Measurements from ENCODE around the gene ARHGAP24.

DNA sequence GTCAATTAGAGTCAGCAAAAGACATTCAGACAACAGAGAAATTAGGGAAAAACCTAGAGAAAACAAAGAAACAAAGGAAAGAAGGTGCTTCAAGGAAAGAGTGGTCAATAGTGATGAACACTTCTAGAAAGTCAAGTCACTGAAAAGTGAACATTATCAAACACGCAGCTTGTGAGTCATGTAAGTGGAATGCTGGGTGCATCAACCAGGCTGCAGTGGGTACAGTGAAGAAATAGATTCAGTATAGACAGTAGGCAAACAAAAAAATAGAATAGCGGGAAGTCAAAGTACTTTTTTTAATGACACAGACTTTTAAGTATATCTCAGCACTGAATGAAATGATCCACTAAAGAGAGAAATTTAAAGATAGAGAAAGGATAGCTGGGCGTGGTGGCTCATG lies 245.8 kb downstream of the ARHGAP24 start:
- TF ChIP-seq, protein P1, sequence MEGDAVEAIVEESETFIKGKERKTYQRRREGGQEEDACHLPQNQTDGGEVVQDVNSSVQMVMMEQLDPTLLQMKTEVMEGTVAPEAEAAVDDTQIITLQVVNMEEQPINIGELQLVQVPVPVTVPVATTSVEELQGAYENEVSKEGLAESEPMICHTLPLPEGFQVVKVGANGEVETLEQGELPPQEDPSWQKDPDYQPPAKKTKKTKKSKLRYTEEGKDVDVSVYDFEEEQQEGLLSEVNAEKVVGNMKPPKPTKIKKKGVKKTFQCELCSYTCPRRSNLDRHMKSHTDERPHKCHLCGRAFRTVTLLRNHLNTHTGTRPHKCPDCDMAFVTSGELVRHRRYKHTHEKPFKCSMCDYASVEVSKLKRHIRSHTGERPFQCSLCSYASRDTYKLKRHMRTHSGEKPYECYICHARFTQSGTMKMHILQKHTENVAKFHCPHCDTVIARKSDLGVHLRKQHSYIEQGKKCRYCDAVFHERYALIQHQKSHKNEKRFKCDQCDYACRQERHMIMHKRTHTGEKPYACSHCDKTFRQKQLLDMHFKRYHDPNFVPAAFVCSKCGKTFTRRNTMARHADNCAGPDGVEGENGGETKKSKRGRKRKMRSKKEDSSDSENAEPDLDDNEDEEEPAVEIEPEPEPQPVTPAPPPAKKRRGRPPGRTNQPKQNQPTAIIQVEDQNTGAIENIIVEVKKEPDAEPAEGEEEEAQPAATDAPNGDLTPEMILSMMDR (IDR thresholded peaks at IDR 0.05; ENCODE audit: poor library complexity) = no peak
- TF ChIP-seq EZH2 (IDR thresholded peaks at IDR 0.05; ENCODE audit: borderline replicate concordance) = no peak
